DOHH2 (cell line): Measurements from ENCODE around the gene C2orf69.

ENCODE experiments used
- H3F3A ChIP-seq: fragments of 200-600 bp; sonication (generic), shearing (Covaris generic); 2 replicates; pipeline ENCODE4 v1.6.0; 2016; ENCODE audit warnings: antibody characterized with exemption, mild to moderate bottlenecking; ENCODE audit not compliant: control insufficient read depth, insufficient read depth
- H3K27ac ChIP-seq: fragments of 200-600 bp; sonication (generic); 2 replicates; pipeline ENCODE4 v1.5.1; 2014; ENCODE audit warnings: low read depth, mild to moderate bottlenecking, low read length, moderate library complexity
- H3K27me3 ChIP-seq: fragments of 200-600 bp; sonication (generic); 2 replicates; pipeline ENCODE4 v1.6.1; 2014; ENCODE audit warnings: mild to moderate bottlenecking, low read length, mixed read lengths; ENCODE audit not compliant: control insufficient read depth
- H3K36me3 ChIP-seq: fragments of 200-600 bp; sonication (generic); 2 replicates; pipeline ENCODE4 v1.6.1; 2014; ENCODE audit warnings: mild to moderate bottlenecking, low read length, moderate library complexity, mixed read lengths; ENCODE audit not compliant: control insufficient read depth
- H3K4me1 ChIP-seq: fragments of 200-600 bp; sonication (generic); 2 replicates; pipeline ENCODE4 v1.6.1; 2014; ENCODE audit warnings: mild to moderate bottlenecking, low read length, mixed read lengths; ENCODE audit not compliant: control insufficient read depth
- H3K4me2 ChIP-seq: fragments of 200-600 bp; sonication (generic); 2 replicates; pipeline ENCODE4 v1.6.0; 2014; ENCODE audit warnings: mild to moderate bottlenecking, low read length, moderate library complexity
- H3K4me3 ChIP-seq: fragments of 200-600 bp; sonication (generic); 2 replicates; pipeline ENCODE4 v1.5.1; 2014; ENCODE audit warnings: mild to moderate bottlenecking, low read length, mixed read lengths
- H3K79me2 ChIP-seq: fragments of 200-600 bp; sonication (generic); 2 replicates; pipeline ENCODE4 v1.6.1; 2014; ENCODE audit warnings: mild to moderate bottlenecking, low read length, mixed read lengths; ENCODE audit not compliant: control insufficient read depth
- H3K9me2 ChIP-seq: fragments of 200-600 bp; sonication (generic); replicated peaks from 2 replicates; pipeline ENCODE4 v1.6.1; 2014; ENCODE audit warnings: mild to moderate bottlenecking, low read length, mixed read lengths; ENCODE audit not compliant: control insufficient read depth
- H3K9me3 ChIP-seq: fragments of 200-600 bp; sonication (generic); 2 replicates; pipeline ENCODE4 v1.6.1; 2014; ENCODE audit warnings: antibody characterized with exemption, low read length, mixed read lengths; ENCODE audit not compliant: control insufficient read depth, insufficient read depth
- H4K20me1 ChIP-seq: fragments of 200-600 bp; sonication (generic); 2 replicates; pipeline ENCODE4 v1.6.0; 2014; ENCODE audit warnings: low read depth, mild to moderate bottlenecking, antibody characterized with exemption, low read length, moderate library complexity; ENCODE audit not compliant: control insufficient read depth, insufficient read depth
- EZH2phosphoT487 ChIP-seq: fragments of 200-600 bp; sonication (generic); IDR thresholded peaks from 2 replicates; pipeline ENCODE4 v1.6.1; 2017; ENCODE audit warnings: borderline replicate concordance, mild to moderate bottlenecking, antibody characterized with exemption, low read length, moderate library complexity, mixed read lengths
- TF ChIP-seq, protein P1 (sequence below): fragments of 200-600 bp; sonication (generic); IDR thresholded peaks from one replicate; pipeline ENCODE4 v1.5.1; 2014; ENCODE audit warnings: antibody characterized with exemption, mild to moderate bottlenecking, low read depth, low read length; ENCODE audit not compliant: poor library complexity, severe bottlenecking

The C2orf69 gene

DNA sequence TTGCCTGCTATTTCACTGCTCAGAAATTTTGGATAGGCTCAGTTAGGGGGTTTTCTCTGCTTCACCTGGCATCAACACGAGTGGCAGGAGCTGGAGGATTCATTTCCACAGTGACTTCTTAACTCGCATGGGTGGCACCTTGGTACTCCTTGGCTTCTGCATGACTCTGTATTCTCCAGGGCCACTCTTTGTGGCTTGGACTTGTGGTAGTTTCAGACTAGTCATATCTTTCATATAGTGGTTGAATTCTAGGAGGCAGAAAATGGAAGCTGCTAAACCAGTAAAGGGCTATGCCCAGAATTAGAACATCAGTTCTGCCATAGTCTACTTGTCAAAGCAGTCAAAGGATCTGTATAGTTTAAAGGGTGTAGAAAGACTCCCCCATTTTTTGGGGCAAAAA is 51.1 kb downstream of the C2orf69 start:
- Histone ChIP-seq H3K36me3 (peaks cover 80% of the 10 kb centered on the region), H3K4me2 (no peak overlapping the region), H3K79me2 (peaks cover 16% of the 10 kb centered on the region), H3K27me3 (no peaks in the 10 kb centered on the region), H3K4me1 (peaks cover 4% of the 10 kb centered on the region), H3K9me3 (no peaks in the 10 kb centered on the region), H3K4me3 (no peak overlapping the region), H4K20me1 (no peaks in the 10 kb centered on the region), H3K9me2 (no peaks in the 10 kb centered on the region), H3F3A (no peaks in the 10 kb centered on the region), H3K27ac (no peak overlapping the region)
- TF ChIP-seq, protein P1, sequence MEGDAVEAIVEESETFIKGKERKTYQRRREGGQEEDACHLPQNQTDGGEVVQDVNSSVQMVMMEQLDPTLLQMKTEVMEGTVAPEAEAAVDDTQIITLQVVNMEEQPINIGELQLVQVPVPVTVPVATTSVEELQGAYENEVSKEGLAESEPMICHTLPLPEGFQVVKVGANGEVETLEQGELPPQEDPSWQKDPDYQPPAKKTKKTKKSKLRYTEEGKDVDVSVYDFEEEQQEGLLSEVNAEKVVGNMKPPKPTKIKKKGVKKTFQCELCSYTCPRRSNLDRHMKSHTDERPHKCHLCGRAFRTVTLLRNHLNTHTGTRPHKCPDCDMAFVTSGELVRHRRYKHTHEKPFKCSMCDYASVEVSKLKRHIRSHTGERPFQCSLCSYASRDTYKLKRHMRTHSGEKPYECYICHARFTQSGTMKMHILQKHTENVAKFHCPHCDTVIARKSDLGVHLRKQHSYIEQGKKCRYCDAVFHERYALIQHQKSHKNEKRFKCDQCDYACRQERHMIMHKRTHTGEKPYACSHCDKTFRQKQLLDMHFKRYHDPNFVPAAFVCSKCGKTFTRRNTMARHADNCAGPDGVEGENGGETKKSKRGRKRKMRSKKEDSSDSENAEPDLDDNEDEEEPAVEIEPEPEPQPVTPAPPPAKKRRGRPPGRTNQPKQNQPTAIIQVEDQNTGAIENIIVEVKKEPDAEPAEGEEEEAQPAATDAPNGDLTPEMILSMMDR: no peak
- TF ChIP-seq EZH2phosphoT487: no peak

GRCh38 chr2:199966405-199966804 is 55.3 kb downstream of the C2orf69 start:
- no peaks in the 10 kb centered on the region for H4K20me1 ChIP-seq
- no peaks in the 10 kb centered on the region for H3K79me2 ChIP-seq
- no peak for TF ChIP-seq EZH2phosphoT487
- TF ChIP-seq, protein P1: no peak
- no peaks in the 10 kb centered on the region for H3K9me2 ChIP-seq
- H3K27ac ChIP-seq: no peak overlapping the region
- H3K4me2 ChIP-seq: no peak overlapping the region
- H3K36me3 ChIP-seq: peaks cover 54% of the 10 kb centered on the region
- H3K4me3 ChIP-seq: no peak overlapping the region
- no peaks in the 10 kb centered on the region for H3K4me1 ChIP-seq
- H3K9me3 ChIP-seq: no peaks in the 10 kb centered on the region
- no peaks in the 10 kb centered on the region for H3K27me3 ChIP-seq
- no peaks in the 10 kb centered on the region for H3F3A ChIP-seq

DNA sequence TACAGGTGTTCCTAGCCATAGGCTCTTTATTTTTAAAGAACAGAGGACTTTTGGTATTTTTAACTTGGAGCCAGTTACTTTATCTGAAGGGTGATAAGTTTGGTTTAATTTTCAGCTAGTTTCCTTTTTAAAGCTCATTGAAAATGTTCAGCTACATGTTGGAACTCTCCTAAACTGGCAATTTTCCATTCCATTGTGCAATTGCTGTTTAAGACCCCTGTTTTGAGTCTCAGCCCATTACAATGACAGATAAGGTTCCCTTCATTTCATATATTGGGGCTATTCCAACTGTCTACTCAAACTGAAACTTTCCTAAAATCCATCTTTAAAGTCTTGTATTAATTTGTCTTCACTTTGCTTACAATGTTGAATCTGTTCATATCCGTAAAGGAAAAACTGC is 55.9 kb downstream of the C2orf69 start:
- Histone ChIP-seq H3K4me2 (no peak overlapping the region), H3K27ac (no peak overlapping the region), H4K20me1 (no peaks in the 10 kb centered on the region), H3K27me3 (no peaks in the 10 kb centered on the region), H3K9me2 (no peaks in the 10 kb centered on the region), H3K79me2 (no peaks in the 10 kb centered on the region), H3F3A (no peaks in the 10 kb centered on the region), H3K36me3 (peaks cover 48% of the 10 kb centered on the region), H3K4me3 (no peak overlapping the region), H3K4me1 (no peaks in the 10 kb centered on the region), H3K9me3 (no peaks in the 10 kb centered on the region)
- TF ChIP-seq, protein P1: no peak
- TF ChIP-seq EZH2phosphoT487: no peak

GRCh38 chr2:199968126-199968525 is 57.0 kb downstream of the C2orf69 start:
- Histone ChIP-seq H3F3A (no peaks in the 10 kb centered on the region), H3K79me2 (no peaks in the 10 kb centered on the region), H3K4me2 (no peak overlapping the region), H3K27me3 (no peaks in the 10 kb centered on the region), H3K4me3 (no peak overlapping the region), H3K27ac (no peak overlapping the region), H3K9me3 (no peaks in the 10 kb centered on the region), H3K36me3 (peaks cover 39% of the 10 kb centered on the region), H4K20me1 (no peaks in the 10 kb centered on the region), H3K9me2 (no peaks in the 10 kb centered on the region), H3K4me1 (no peaks in the 10 kb centered on the region)
- no peak for TF ChIP-seq EZH2phosphoT487
- TF ChIP-seq, protein P1: no peak
